HG03575 (cell line): ENCODE measurements around the gene SYCN.
"Not testable (repeated sequence)": the region's sequence is repeated elsewhere in the genome, so short reads cannot be mapped to it uniquely, and the experiment has no call there.

Source experiments
- ATAC-seq: cut with Tn5 transposase; IDR thresholded peaks from one replicate; pipeline ENCODE4 v1.9.1; 2021; ENCODE audit not compliant: unreplicated experiment, insufficient number of reproducible peaks, low FRiP score; ENCODE audit errors: extremely low read depth

The SYCN gene

GRCh38 chr19:39203372-39204341 is at the start of gene SYCN:
Gene SYCN, minus strand, starts transcription at chr19:39204263. Its CDS starts 9 bp downstream, at chr19:39204254.
- ATAC-seq = no peak

GRCh38 chr19:39253374-39254149 is 49.5 kb upstream of the SYCN start:
- ATAC-seq = no peak

GRCh38 chr19:39252458-39252857 is 48.4 kb upstream of the SYCN start:
- no peak for ATAC-seq

- ATAC-seq = no peak
Observed at GRCh38 chr19:39251846-39252245, 47.8 kb upstream of the SYCN start.

GRCh38 chr19:39251081-39251480 is 47.0 kb upstream of the SYCN start:
- ATAC-seq = no peak

GRCh38 chr19:39248806-39249205 is 44.7 kb upstream of the SYCN start, which contains the start of gene IFNL4:
Gene IFNL4, minus strand, starts transcription at chr19:39248856.
- ATAC-seq = no peak

GRCh38 chr19:39247701-39248664 is 43.9 kb upstream of the SYCN start:
- no peak for ATAC-seq

- no peak for ATAC-seq
Observed at GRCh38 chr19:39246951-39247669, 43.0 kb upstream of the SYCN start.

- not testable (repeated sequence) for ATAC-seq
Observed at GRCh38 chr19:39245166-39245565, 41.1 kb upstream of the SYCN start.

GRCh38 chr19:39244410-39245100 is 40.5 kb upstream of the SYCN start, which contains the start of gene IFNL3:
Gene IFNL3, minus strand, starts transcription at chr19:39245006. Its CDS starts 39 bp downstream, at chr19:39244967.
- not testable (repeated sequence) for ATAC-seq

GRCh38 chr19:39243741-39244140 is 39.7 kb upstream of the SYCN start:
- not testable (repeated sequence) for ATAC-seq

GRCh38 chr19:39240421-39240820 is 36.4 kb upstream of the SYCN start:
- no peak for ATAC-seq

GRCh38 chr19:39238944-39239343 is 34.9 kb upstream of the SYCN start:
- no peak for ATAC-seq

GRCh38 chr19:39238209-39238608 is 34.1 kb upstream of the SYCN start:
- ATAC-seq = no peak

- no peak for ATAC-seq
Observed at GRCh38 chr19:39237200-39238184, 33.4 kb upstream of the SYCN start.

GRCh38 chr19:39236527-39236926 is 32.5 kb upstream of the SYCN start:
- no peak for ATAC-seq
